Stimulated activated CD8-positive, alpha-beta memory T cell treated with anti-CD3 and anti-CD28 coated beads, Interleukin-15, amount 100 ng/mL, for 4 hours (primary cell): Measurements from ENCODE around the gene CDH13.

Experiments used
- DNase-seq, 2 donors: peaks; one replicate each; pipeline ENCODE4 v3.0.0-alpha.2; 2020; ENCODE audit warnings: low read depth in 2 of 2

The CDH13 gene

GRCh38 chr16:83714286-83714685 lies 1087.5 kb downstream of the CDH13 start:
- no peak for DNase-seq

GRCh38 chr16:83715217-83715920 lies 1088.6 kb downstream of the CDH13 start:
- DNase-seq, result no peak

- DNase-seq, result no peak
Observed at GRCh38 chr16:83717308-83717707, 1090.5 kb downstream of the CDH13 start.

DNA sequence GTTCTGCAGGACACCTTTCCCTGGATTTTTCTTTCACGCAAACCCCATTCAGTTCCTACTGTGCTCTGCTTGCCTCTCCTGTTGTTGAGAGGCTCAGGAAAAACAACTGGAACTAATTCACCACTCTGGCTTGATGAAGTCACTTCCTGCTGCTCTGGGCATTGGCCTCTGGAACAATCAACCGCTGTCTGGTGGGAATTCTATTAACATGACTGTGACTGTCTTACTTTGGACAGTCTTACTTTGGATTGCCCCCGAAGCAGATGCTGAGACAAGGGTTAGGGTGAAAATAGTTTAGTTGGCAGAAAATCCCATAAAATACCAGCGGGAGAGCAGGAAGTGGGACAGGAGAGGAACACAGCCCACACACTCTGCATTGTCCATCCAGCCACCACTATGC lies 1091.0 kb downstream of the CDH13 start:
- DNase-seq, result no peak

- DNase-seq, result no peak
Observed at GRCh38 chr16:83720213-83720612, 1093.4 kb downstream of the CDH13 start.

GRCh38 chr16:83720981-83721380 lies 1094.2 kb downstream of the CDH13 start:
- no peak for DNase-seq

GRCh38 chr16:83721676-83722075 lies 1094.9 kb downstream of the CDH13 start:
- no peak for DNase-seq

DNA sequence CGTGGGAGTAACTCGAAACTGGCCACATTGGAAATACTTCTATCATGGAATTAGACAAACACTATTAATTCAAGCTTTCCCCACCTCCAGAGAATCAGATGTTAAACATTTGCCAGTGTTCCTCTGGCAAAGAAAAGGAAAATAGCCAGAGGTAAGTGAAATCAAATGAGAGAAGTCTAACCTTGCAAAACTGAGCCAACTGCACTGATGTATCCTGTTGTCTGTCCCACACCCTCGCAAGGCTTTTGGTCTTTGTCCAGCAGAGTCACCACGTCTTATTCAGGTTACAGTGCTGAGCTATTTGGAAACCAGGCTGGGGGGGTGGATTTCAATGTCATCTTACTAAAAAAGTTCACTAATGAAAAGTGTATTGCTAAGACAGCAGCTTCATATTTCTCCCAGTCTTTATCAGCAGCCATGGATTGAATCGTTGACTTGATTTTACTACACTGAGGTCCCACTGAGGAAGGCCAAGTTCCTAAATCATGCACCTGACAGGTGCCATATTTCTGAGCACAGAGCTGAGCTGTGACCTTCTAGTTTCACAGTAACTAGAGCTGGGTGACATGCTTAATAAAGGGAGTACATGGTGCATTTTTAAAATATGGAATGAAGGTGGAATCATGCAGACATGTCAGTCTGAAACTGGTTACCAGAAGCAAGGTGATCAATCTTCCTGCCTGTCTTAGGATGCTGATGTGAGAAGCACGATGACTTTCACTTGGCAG lies 1095.9 kb downstream of the CDH13 start:
- DNase-seq, result no peak

DNA sequence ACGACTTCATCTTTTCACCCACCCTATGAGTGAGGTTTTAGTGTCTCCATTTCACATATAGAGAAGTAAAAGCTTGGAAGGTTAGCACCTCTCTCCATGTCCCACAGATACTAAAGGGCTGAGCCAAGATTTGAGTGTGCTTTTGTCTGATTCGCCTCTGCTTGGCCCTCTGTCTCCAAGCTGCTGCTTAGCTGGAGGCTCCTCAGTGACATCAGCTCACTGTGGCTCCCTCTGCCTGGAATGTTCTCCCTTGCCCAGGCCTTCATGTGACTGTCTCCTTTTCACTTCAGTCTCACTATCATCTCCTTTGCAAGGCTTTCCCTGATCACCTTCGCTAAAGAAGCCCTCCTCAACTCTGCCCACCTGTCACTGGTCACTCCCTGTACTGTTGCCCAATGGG lies 1096.5 kb downstream of the CDH13 start:
- DNase-seq, result no peak

DNA sequence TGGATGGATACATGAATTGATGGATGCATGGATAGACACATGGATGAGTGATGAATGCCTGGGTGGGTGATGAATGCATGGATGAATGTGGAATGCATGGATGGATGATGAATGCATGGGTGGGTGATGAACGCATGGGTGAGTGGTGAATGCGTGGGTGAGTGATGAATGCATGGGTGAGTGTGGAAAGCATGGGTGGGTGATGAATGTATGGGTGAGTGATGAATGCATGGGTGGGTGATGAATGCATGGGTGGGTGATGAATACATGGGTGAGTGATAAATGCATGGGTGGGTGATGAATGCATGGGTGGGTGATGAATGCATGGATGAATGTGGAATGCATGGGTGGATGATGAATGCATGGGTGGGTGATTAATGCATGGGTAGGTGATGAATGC lies 1097.1 kb downstream of the CDH13 start:
- DNase-seq, result no peak

DNA sequence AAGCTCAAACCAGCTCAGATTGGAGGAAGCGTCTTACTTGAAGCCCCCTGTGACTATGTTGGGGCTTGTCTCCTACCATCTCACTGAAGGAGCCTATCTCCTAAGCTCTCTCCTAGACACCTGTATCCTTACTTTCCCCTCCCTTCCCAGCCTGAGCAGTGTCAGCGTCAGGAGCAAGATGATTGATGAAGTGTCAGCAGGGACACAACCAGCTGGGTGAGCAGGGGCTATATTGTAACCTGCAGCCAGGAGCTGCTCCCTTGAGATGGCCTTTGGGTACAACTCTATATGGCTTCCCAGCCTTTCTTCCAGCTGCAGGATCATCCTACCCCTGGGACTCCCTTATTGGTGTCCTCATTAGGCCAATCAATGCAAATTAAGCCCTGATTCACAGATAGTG lies 1097.8 kb downstream of the CDH13 start:
- no peak for DNase-seq

- no peak for DNase-seq
Observed at GRCh38 chr16:83725313-83725712, 1098.5 kb downstream of the CDH13 start.

GRCh38 chr16:83727018-83727417 lies 1100.2 kb downstream of the CDH13 start:
- no peak for DNase-seq

GRCh38 chr16:83727751-83728352 lies 1101.1 kb downstream of the CDH13 start:
- DNase-seq, result no peak

DNA sequence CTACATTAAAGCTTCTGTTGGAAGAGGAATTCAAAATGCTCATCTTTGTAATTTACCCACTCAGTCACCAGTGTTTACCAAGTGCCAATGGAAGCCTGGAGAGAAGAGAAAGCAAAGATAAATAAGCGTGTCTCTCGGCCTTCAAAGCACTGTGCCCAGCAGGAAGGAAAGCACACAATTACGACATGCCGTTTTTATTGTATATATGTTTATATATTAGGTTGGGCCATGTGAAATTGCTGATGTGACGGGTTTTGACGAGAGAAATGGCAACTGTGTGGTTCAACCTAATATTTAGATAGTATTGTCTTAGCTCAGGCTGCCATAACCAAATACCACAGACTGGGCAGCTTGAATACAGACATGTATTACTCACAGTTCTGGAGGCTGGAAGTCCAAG lies 1101.7 kb downstream of the CDH13 start:
- no peak for DNase-seq

GRCh38 chr16:83730812-83731211 lies 1104.0 kb downstream of the CDH13 start:
- no peak for DNase-seq

GRCh38 chr16:83732536-83732935 lies 1105.8 kb downstream of the CDH13 start:
- DNase-seq, result no peak

DNA sequence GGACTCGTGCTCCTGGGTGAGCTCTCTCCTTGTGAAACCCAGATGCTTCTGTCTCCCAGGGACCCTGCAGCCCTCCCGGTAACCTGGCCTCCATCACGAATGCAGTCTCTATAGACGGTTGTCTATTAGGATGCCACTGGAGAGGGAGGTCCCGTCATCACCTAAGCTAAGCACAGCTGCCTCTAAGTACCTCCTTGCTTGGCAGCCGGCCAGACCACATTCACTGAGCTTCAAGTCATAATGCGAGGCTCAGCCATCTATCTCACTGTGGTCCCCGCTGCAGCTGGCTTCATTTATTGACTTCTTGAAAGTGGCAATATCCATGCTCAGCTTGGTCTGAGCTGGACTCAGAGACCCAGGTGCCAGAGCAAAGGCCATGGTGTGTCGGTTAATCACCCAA lies 1106.5 kb downstream of the CDH13 start:
- DNase-seq, result no peak

DNA sequence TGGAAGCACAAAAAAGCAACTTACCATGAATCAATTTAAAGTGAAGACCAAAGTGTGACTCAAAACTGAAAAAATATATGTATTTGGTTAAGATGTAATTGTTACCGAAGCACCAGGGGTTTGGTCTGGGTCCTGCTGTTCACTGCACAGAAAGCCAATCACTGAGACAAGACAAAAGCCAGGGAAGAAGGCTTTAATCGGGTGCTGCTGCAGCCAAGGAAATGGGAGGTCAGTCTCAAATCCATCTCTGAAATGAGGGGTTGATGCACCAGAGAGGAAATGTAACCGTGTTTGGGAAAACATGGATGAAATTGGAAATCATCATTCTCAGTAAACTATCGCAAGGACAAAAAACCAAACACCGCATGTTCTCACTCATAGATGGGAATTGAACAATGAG lies 1107.4 kb downstream of the CDH13 start:
- DNase-seq, result no peak

DNA sequence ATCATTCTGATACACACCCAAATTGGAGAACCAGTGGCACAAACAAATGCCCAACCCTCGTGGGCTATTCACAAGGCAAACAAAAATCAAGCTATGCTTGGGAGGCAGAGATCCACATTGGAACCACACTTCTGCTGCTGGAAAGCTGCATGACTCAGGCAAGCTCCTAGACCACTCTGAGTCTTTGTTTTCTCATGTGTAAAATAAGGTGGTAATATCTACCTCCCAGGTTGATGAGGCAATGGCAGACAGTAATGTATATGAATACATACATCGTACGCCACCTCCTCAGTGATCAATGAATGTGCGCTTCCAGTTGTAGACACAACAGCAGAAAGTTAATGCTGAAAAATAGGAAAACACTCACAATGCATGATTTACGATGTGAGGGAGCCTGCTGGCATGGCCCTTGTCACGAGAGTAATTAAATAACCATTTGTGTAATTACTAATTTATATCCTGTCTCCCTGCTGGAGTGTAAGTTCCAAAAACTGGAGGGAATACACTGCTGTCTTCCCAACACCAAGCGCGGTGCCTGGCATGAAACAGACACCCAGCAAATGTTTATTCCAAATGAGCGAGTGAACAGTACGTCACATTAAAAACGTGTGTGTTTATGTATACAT lies 1111.1 kb downstream of the CDH13 start:
- DNase-seq, result no peak

- DNase-seq, result no peak
Observed at GRCh38 chr16:83738923-83739503, 1112.2 kb downstream of the CDH13 start.
